ENCODE data around the gene RBM43.
"Not testable (repeated sequence)": the region's sequence is repeated elsewhere in the genome, so short reads cannot be mapped to it uniquely, and the experiment has no call there.

The RBM43 gene

GRCh38 chr2:151267537-151267936, 5.9 kb upstream of the RBM43 start:
- no peak for DNase-seq

GRCh38 chr2:151265991-151266390, 4.3 kb upstream of the RBM43 start:
- DNase-seq: no peak

GRCh38 chr2:151264157-151264825, 2.6 kb upstream of the RBM43 start:
- DNase-seq: no peak

- DNase-seq: no peak
These were observed 966 bp upstream of the RBM43 start for GRCh38 chr2:151262629-151263028.

- DNase-seq: no peak
These were observed 271 bp upstream of the RBM43 start for GRCh38 chr2:151261977-151262291.

- no peak for DNase-seq
These were observed 961 bp downstream of the RBM43 start for GRCh38 chr2:151260573-151261230.

- DNase-seq: no peak
These were observed 3.5 kb downstream of the RBM43 start for GRCh38 chr2:151258121-151258520.

- DNase-seq: no peak
These were observed 9.0 kb downstream of the RBM43 start for GRCh38 chr2:151252646-151253045.

GRCh38 chr2:151251012-151251411, 10.7 kb downstream of the RBM43 start:
- DNase-seq: no peak

GRCh38 chr2:151247432-151247831, 14.2 kb downstream of the RBM43 start:
- DNase-seq: no peak

- DNase-seq: no peak
These were observed 15.5 kb downstream of the RBM43 start for GRCh38 chr2:151246152-151246551.

- no peak for DNase-seq
These were observed 18.2 kb downstream of the RBM43 start for GRCh38 chr2:151243468-151243867.

- no peak for DNase-seq
These were observed 20.4 kb downstream of the RBM43 start for GRCh38 chr2:151241224-151241623.

GRCh38 chr2:151240433-151240832, 21.2 kb downstream of the RBM43 start:
- no peak for DNase-seq

GRCh38 chr2:151239624-151240023, 22.0 kb downstream of the RBM43 start:
- DNase-seq: no peak

- peak; percentile 28 for DNase-seq
These were observed 22.9 kb downstream of the RBM43 start for GRCh38 chr2:151238527-151239487.

GRCh38 chr2:151237422-151238025, 24.1 kb downstream of the RBM43 start:
- DNase-seq: peak; percentile 9

- DNase-seq: not testable (repeated sequence)
These were observed 27.9 kb downstream of the RBM43 start for GRCh38 chr2:151233760-151234159.

GRCh38 chr2:151233288-151233687, 28.4 kb downstream of the RBM43 start:
- DNase-seq: not testable (repeated sequence)

GRCh38 chr2:151230627-151231140, 31.0 kb downstream of the RBM43 start:
- DNase-seq: no peak

- no peak for DNase-seq
These were observed 32.7 kb downstream of the RBM43 start for GRCh38 chr2:151228847-151229512.

- no peak for DNase-seq
These were observed 44.3 kb downstream of the RBM43 start for GRCh38 chr2:151217343-151217742.
